ENCODE measurements around the gene MBOAT2.

Gene MBOAT2

GRCh38 chr2:8993196-8993901, 10.1 kb downstream of the MBOAT2 start:
- Histone ChIP-seq H3K27ac (ENCODE audit: low read depth, low read length) (no peak overlapping the region), H3K36me3 (ENCODE audit: insufficient read depth, low read length) (no peaks in the 10 kb centered on the region), H2AFZ (ENCODE audit: low read length, unreplicated experiment) (no peak overlapping the region), H3K4me3 (ENCODE audit: low read depth, low read length) (no peak overlapping the region), H3K4me1 (ENCODE audit: control insufficient read depth, insufficient read depth, low read length, unreplicated experiment) (peaks cover 11% of the 10 kb centered on the region), H3K27me3 (ENCODE audit: insufficient read depth, low read length) (no peaks in the 10 kb centered on the region), H3K79me2 (ENCODE audit: control insufficient read depth, insufficient read depth, low read length, unreplicated experiment) (peaks cover 74% of the 10 kb centered on the region)

- peaks cover 72% of the 10 kb centered on the region for H3K79me2 ChIP-seq (ENCODE audit: control insufficient read depth, insufficient read depth, low read length, unreplicated experiment)
- no peak overlapping the region for H2AFZ ChIP-seq (ENCODE audit: low read length, unreplicated experiment)
- H3K4me3 ChIP-seq (ENCODE audit: low read depth, low read length) = no peak overlapping the region
Measured at GRCh38 chr2:8992643-8993042, 10.8 kb downstream of the MBOAT2 start.

GRCh38 chr2:8989536-8990079, 13.9 kb downstream of the MBOAT2 start:
- H3K4me3 ChIP-seq (ENCODE audit: low read depth, low read length) = no peak overlapping the region
- no peak overlapping the region for H2AFZ ChIP-seq (ENCODE audit: low read length, unreplicated experiment)
- H3K27ac ChIP-seq (ENCODE audit: low read depth, low read length) = no peak overlapping the region
- H3K27me3 ChIP-seq (ENCODE audit: insufficient read depth, low read length) = no peaks in the 10 kb centered on the region
- H3K4me1 ChIP-seq (ENCODE audit: control insufficient read depth, insufficient read depth, low read length, unreplicated experiment) = peaks cover 43% of the 10 kb centered on the region
- H3K36me3 ChIP-seq (ENCODE audit: insufficient read depth, low read length) = no peaks in the 10 kb centered on the region
- peaks cover 72% of the 10 kb centered on the region for H3K79me2 ChIP-seq (ENCODE audit: control insufficient read depth, insufficient read depth, low read length, unreplicated experiment)

More at GRCh38 chr2:8992643-8993042, 10.8 kb downstream of the MBOAT2 start:
- H3K27ac ChIP-seq (ENCODE audit: low read depth, low read length) = no peak overlapping the region
- H3K4me1 ChIP-seq (ENCODE audit: control insufficient read depth, insufficient read depth, low read length, unreplicated experiment) = peaks cover 15% of the 10 kb centered on the region
- H3K36me3 ChIP-seq (ENCODE audit: insufficient read depth, low read length) = no peaks in the 10 kb centered on the region
- H3K27me3 ChIP-seq (ENCODE audit: insufficient read depth, low read length) = no peaks in the 10 kb centered on the region

GRCh38 chr2:8987410-8987809, 16.1 kb downstream of the MBOAT2 start:
- Histone ChIP-seq H3K27me3 (ENCODE audit: insufficient read depth, low read length) (no peaks in the 10 kb centered on the region), H2AFZ (ENCODE audit: low read length, unreplicated experiment) (no peak overlapping the region), H3K27ac (ENCODE audit: low read depth, low read length) (no peak overlapping the region), H3K79me2 (ENCODE audit: control insufficient read depth, insufficient read depth, low read length, unreplicated experiment) (peaks cover 63% of the 10 kb centered on the region), H3K4me3 (ENCODE audit: low read depth, low read length) (no peak overlapping the region), H3K4me1 (ENCODE audit: control insufficient read depth, insufficient read depth, low read length, unreplicated experiment) (peaks cover 53% of the 10 kb centered on the region), H3K36me3 (ENCODE audit: insufficient read depth, low read length) (no peaks in the 10 kb centered on the region)

GRCh38 chr2:8986327-8986976, 17.0 kb downstream of the MBOAT2 start:
- peaks cover 53% of the 10 kb centered on the region for H3K4me1 ChIP-seq (ENCODE audit: control insufficient read depth, insufficient read depth, low read length, unreplicated experiment)
- no peaks in the 10 kb centered on the region for H3K36me3 ChIP-seq (ENCODE audit: insufficient read depth, low read length)
- H3K4me3 ChIP-seq (ENCODE audit: low read depth, low read length) = no peak overlapping the region
- H2AFZ ChIP-seq (ENCODE audit: low read length, unreplicated experiment) = no peak overlapping the region
- H3K27me3 ChIP-seq (ENCODE audit: insufficient read depth, low read length) = no peaks in the 10 kb centered on the region
- H3K27ac ChIP-seq (ENCODE audit: low read depth, low read length) = peak overlapping the region; percentile 25; the same call in 1 of the 2 replicates
- H3K79me2 ChIP-seq (ENCODE audit: control insufficient read depth, insufficient read depth, low read length, unreplicated experiment) = peaks cover 72% of the 10 kb centered on the region

- Histone ChIP-seq H3K27me3 (ENCODE audit: insufficient read depth, low read length) (no peaks in the 10 kb centered on the region), H3K4me3 (ENCODE audit: low read depth, low read length) (no peak overlapping the region), H2AFZ (ENCODE audit: low read length, unreplicated experiment) (no peak overlapping the region), H3K27ac (ENCODE audit: low read depth, low read length) (peak overlapping the region; percentile 25), H3K36me3 (ENCODE audit: insufficient read depth, low read length) (no peaks in the 10 kb centered on the region), H3K79me2 (ENCODE audit: control insufficient read depth, insufficient read depth, low read length, unreplicated experiment) (peaks cover 71% of the 10 kb centered on the region), H3K4me1 (ENCODE audit: control insufficient read depth, insufficient read depth, low read length, unreplicated experiment) (peaks cover 53% of the 10 kb centered on the region)
Measured at GRCh38 chr2:8985561-8986326, 17.7 kb downstream of the MBOAT2 start.

GRCh38 chr2:8984855-8985254, 18.6 kb downstream of the MBOAT2 start:
- Histone ChIP-seq H3K79me2 (ENCODE audit: control insufficient read depth, insufficient read depth, low read length, unreplicated experiment) (peaks cover 74% of the 10 kb centered on the region), H3K27me3 (ENCODE audit: insufficient read depth, low read length) (no peaks in the 10 kb centered on the region), H3K4me3 (ENCODE audit: low read depth, low read length) (no peak overlapping the region), H3K4me1 (ENCODE audit: control insufficient read depth, insufficient read depth, low read length, unreplicated experiment) (peaks cover 51% of the 10 kb centered on the region), H2AFZ (ENCODE audit: low read length, unreplicated experiment) (no peak overlapping the region), H3K36me3 (ENCODE audit: insufficient read depth, low read length) (no peaks in the 10 kb centered on the region), H3K27ac (ENCODE audit: low read depth, low read length) (no peak overlapping the region)

GRCh38 chr2:8984157-8984556, 19.3 kb downstream of the MBOAT2 start:
- no peak overlapping the region for H3K4me3 ChIP-seq (ENCODE audit: low read depth, low read length)
- H3K79me2 ChIP-seq (ENCODE audit: control insufficient read depth, insufficient read depth, low read length, unreplicated experiment) = peaks cover 73% of the 10 kb centered on the region
- H3K36me3 ChIP-seq (ENCODE audit: insufficient read depth, low read length) = no peaks in the 10 kb centered on the region
- peak overlapping the region; percentile 67 for H3K27ac ChIP-seq (ENCODE audit: low read depth, low read length)
- H3K27me3 ChIP-seq (ENCODE audit: insufficient read depth, low read length) = no peaks in the 10 kb centered on the region
- H2AFZ ChIP-seq (ENCODE audit: low read length, unreplicated experiment) = peak overlapping the region; percentile 28
- peaks cover 44% of the 10 kb centered on the region for H3K4me1 ChIP-seq (ENCODE audit: control insufficient read depth, insufficient read depth, low read length, unreplicated experiment)

GRCh38 chr2:8983571-8983970, 19.9 kb downstream of the MBOAT2 start:
- H3K79me2 ChIP-seq (ENCODE audit: control insufficient read depth, insufficient read depth, low read length, unreplicated experiment) = peaks cover 73% of the 10 kb centered on the region
- peaks cover 42% of the 10 kb centered on the region for H3K4me1 ChIP-seq (ENCODE audit: control insufficient read depth, insufficient read depth, low read length, unreplicated experiment)
- H3K4me3 ChIP-seq (ENCODE audit: low read depth, low read length) = no peak overlapping the region
- H2AFZ ChIP-seq (ENCODE audit: low read length, unreplicated experiment) = peak overlapping the region; percentile 40
- H3K36me3 ChIP-seq (ENCODE audit: insufficient read depth, low read length) = no peaks in the 10 kb centered on the region
- peak overlapping the region; percentile 67 for H3K27ac ChIP-seq (ENCODE audit: low read depth, low read length)
- no peaks in the 10 kb centered on the region for H3K27me3 ChIP-seq (ENCODE audit: insufficient read depth, low read length)

GRCh38 chr2:8981876-8982275, 21.6 kb downstream of the MBOAT2 start:
- Histone ChIP-seq H3K4me1 (ENCODE audit: control insufficient read depth, insufficient read depth, low read length, unreplicated experiment) (peaks cover 31% of the 10 kb centered on the region), H3K36me3 (ENCODE audit: insufficient read depth, low read length) (no peaks in the 10 kb centered on the region), H2AFZ (ENCODE audit: low read length, unreplicated experiment) (no peak overlapping the region), H3K4me3 (ENCODE audit: low read depth, low read length) (no peak overlapping the region), H3K79me2 (ENCODE audit: control insufficient read depth, insufficient read depth, low read length, unreplicated experiment) (peaks cover 82% of the 10 kb centered on the region), H3K27me3 (ENCODE audit: insufficient read depth, low read length) (no peaks in the 10 kb centered on the region), H3K27ac (ENCODE audit: low read depth, low read length) (no peak overlapping the region)
